ENCODE measurements around the gene TMEM130. TPM values are rescaled to one million over a fixed set of nuclear protein-coding genes. Genes with fewer than 3 reads are reported as not detected.

TMEM130 gene
- total RNA-seq, 1 experiment from 2014 or later: 2.1 TPM

- no peaks in the 10 kb centered on the region for H4K20me1 ChIP-seq (ENCODE audit: insufficient read depth)
- H3K9me3 ChIP-seq (ENCODE audit: insufficient read depth, low read depth): no peaks in the 10 kb centered on the region
- no peak overlapping the region for H3K4me2 ChIP-seq
- H3K9me2 ChIP-seq (ENCODE audit: insufficient read depth): no peaks in the 10 kb centered on the region
- H3K4me1 ChIP-seq (replicated peaks; ENCODE audit: insufficient read depth): no peaks in the 10 kb centered on the region
- intact Hi-C loops (cut with micrococcal nuclease; ENCODE audit: unreplicated experiment): no loop called here
- H3K27ac ChIP-seq: no peak overlapping the region
- BruUV-seq (replicated peaks): no TSS peak
- no peaks in the 10 kb centered on the region for H3K79me2 ChIP-seq (ENCODE audit: low read depth)
- ChIA-PET CTCF (no interaction called here), POLR2A (ENCODE audit: unreplicated experiment) (no interaction called here)
- peaks cover 29% of the 10 kb centered on the region for H3K36me3 ChIP-seq (ENCODE audit: low read depth)
- H3F3A ChIP-seq (ENCODE audit: insufficient read depth, low read depth): no peaks in the 10 kb centered on the region
- H2AFZ ChIP-seq: no peak overlapping the region
- TF ChIP-seq CTCF (conservative IDR thresholded peaks at IDR 0.05): no peak
- no peak for TF ChIP-seq EZH2 (IDR thresholded peaks at IDR 0.05; ENCODE audit: low read depth)
- no peaks in the 10 kb centered on the region for H3K27me3 ChIP-seq (ENCODE audit: insufficient read depth, low read depth)
- DNase-seq: no peak
- no peak overlapping the region for H3K4me3 ChIP-seq
Measured at GRCh38 chr7:98913026-98913425, 43.2 kb upstream of the TMEM130 start.

GRCh38 chr7:98911916-98912315, 42.1 kb upstream of the TMEM130 start:
- Histone ChIP-seq H3K9me2 (ENCODE audit: insufficient read depth) (no peaks in the 10 kb centered on the region), H3K4me2 (no peak overlapping the region), H4K20me1 (ENCODE audit: insufficient read depth) (no peaks in the 10 kb centered on the region; the same call in 1 of the 2 replicates), H3K4me1 (replicated peaks; ENCODE audit: insufficient read depth) (no peaks in the 10 kb centered on the region), H3K27ac (no peak overlapping the region), H3K27me3 (ENCODE audit: insufficient read depth, low read depth) (no peaks in the 10 kb centered on the region), H3F3A (ENCODE audit: insufficient read depth, low read depth) (no peaks in the 10 kb centered on the region), H2AFZ (no peak overlapping the region), H3K36me3 (ENCODE audit: low read depth) (peaks cover 29% of the 10 kb centered on the region), H3K4me3 (no peak overlapping the region), H3K79me2 (ENCODE audit: low read depth) (no peaks in the 10 kb centered on the region), H3K9me3 (ENCODE audit: insufficient read depth, low read depth) (no peaks in the 10 kb centered on the region)
- ChIA-PET CTCF (no interaction called here), POLR2A (ENCODE audit: unreplicated experiment) (interaction anchor here (0.7 kb wide), 1 partner anchor 733 kb away, joined by 3 read pairs; no protein-coding TSS in a partner anchor)
- TF ChIP-seq CTCF (conservative IDR thresholded peaks at IDR 0.05) (no peak), EZH2 (IDR thresholded peaks at IDR 0.05; ENCODE audit: low read depth) (no peak)
- no peak for DNase-seq
- no TSS peak for BruUV-seq (replicated peaks)
- intact Hi-C loops (cut with micrococcal nuclease; ENCODE audit: unreplicated experiment): no loop called here

GRCh38 chr7:98910427-98910826, 40.6 kb upstream of the TMEM130 start:
- CTCF ChIA-PET: no interaction called here
- TF ChIP-seq EZH2 (IDR thresholded peaks at IDR 0.05; ENCODE audit: low read depth) (no peak), CTCF (conservative IDR thresholded peaks at IDR 0.05) (no peak)
- Histone ChIP-seq H3K4me3 (no peak overlapping the region), H3K27ac (no peak overlapping the region), H3K79me2 (ENCODE audit: low read depth) (no peaks in the 10 kb centered on the region), H3F3A (ENCODE audit: insufficient read depth, low read depth) (no peaks in the 10 kb centered on the region), H4K20me1 (ENCODE audit: insufficient read depth) (no peaks in the 10 kb centered on the region; the same call in 1 of the 2 replicates), H3K9me2 (ENCODE audit: insufficient read depth) (no peaks in the 10 kb centered on the region), H2AFZ (no peak overlapping the region), H3K36me3 (ENCODE audit: low read depth) (peaks cover 26% of the 10 kb centered on the region), H3K27me3 (ENCODE audit: insufficient read depth, low read depth) (no peaks in the 10 kb centered on the region), H3K9me3 (ENCODE audit: insufficient read depth, low read depth) (no peaks in the 10 kb centered on the region), H3K4me2 (no peak overlapping the region), H3K4me1 (replicated peaks; ENCODE audit: insufficient read depth) (no peaks in the 10 kb centered on the region)
- DNase-seq: no peak
- POLR2A ChIA-PET (ENCODE audit: unreplicated experiment): no interaction called here
- intact Hi-C loops (cut with micrococcal nuclease; ENCODE audit: unreplicated experiment): no loop called here
- no TSS peak for BruUV-seq (replicated peaks)
